Ishikawa (cell line): ENCODE data around the gene ZNF664.

ENCODE experiments used
- CEBPB ChIP-seq: IDR thresholded peaks from 2 replicates; pipeline ENCODE4 v1.6.1; 2012
- EGR1 ChIP-seq: IDR thresholded peaks from 2 replicates; pipeline ENCODE4 v1.6.1; 2012
- EP300 ChIP-seq: IDR thresholded peaks from 2 replicates; pipeline ENCODE4 v1.6.1; 2012; ENCODE audit warnings: borderline replicate concordance
- FOXM1 ChIP-seq: IDR thresholded peaks from 2 replicates; pipeline ENCODE4 v1.6.1; 2012; ENCODE audit warnings: low read depth, borderline replicate concordance
- TAF1 ChIP-seq: IDR thresholded peaks from 2 replicates; pipeline ENCODE4 v1.6.1; 2012; ENCODE audit warnings: low read depth, mild to moderate bottlenecking
- TCF12 ChIP-seq: IDR thresholded peaks from 2 replicates; pipeline ENCODE4 v1.6.1; 2012; ENCODE audit warnings: low read depth
- ZBTB7A ChIP-seq: IDR thresholded peaks from 2 replicates; pipeline ENCODE4 v1.6.1; 2012; ENCODE audit warnings: low read depth
- TF ChIP-seq, protein P1 (sequence below): IDR thresholded peaks from 2 replicates; pipeline ENCODE4 v1.6.1; 2012
- TF ChIP-seq, protein P2 (sequence below): IDR thresholded peaks from 2 replicates; pipeline ENCODE4 v1.6.1; 2012

DNA sequence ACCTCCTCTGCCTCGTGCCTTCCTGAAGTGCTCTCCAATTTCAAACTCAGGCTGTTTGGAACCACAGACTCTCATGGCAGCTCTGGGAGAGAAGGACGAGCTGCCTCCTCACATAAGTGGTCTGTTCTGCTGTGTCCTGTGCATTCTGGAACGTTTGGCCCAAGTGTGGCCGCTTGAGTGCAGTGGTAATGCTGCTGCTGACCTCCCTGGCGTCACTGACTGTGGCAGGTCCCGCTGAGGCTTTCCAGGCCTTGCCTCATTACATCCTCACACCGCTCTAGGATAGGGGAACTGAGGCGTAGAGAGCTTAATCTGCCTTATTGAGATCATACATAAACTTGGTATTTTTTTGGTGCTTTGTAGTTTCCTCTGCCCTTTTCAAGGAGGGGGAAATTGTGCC is 14.6 kb upstream of the ZNF664 start:
- TF ChIP-seq FOXM1 (no peak), CEBPB (no peak), EP300 (no peak), EGR1 (no peak), ZBTB7A (no peak), TAF1 (no peak), TCF12 (no peak)
- TF ChIP-seq, protein P1, sequence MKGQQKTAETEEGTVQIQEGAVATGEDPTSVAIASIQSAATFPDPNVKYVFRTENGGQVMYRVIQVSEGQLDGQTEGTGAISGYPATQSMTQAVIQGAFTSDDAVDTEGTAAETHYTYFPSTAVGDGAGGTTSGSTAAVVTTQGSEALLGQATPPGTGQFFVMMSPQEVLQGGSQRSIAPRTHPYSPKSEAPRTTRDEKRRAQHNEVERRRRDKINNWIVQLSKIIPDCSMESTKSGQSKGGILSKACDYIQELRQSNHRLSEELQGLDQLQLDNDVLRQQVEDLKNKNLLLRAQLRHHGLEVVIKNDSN: no peak
- TF ChIP-seq, protein P2, sequence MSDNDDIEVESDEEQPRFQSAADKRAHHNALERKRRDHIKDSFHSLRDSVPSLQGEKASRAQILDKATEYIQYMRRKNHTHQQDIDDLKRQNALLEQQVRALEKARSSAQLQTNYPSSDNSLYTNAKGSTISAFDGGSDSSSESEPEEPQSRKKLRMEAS: no peak
